HG03135 (cell line): ENCODE data around the gene GPC6.
"Not testable (repeated sequence)": the region's sequence is repeated elsewhere in the genome, so short reads cannot be mapped to it uniquely, and the experiment has no call there.

Source experiments
- ATAC-seq: cut with Tn5 transposase; IDR thresholded peaks from one replicate; pipeline ENCODE4 v1.9.1; 2021; ENCODE audit warnings: mild to moderate bottlenecking, moderate library complexity; ENCODE audit not compliant: unreplicated experiment

GPC6 gene

GRCh38 chr13:94181461-94182107 is 955.0 kb downstream of the GPC6 start:
- ATAC-seq: no peak

GRCh38 chr13:94182185-94182761 is 955.7 kb downstream of the GPC6 start:
- no peak for ATAC-seq

- ATAC-seq: no peak
Observed at GRCh38 chr13:94186470-94186869, 959.9 kb downstream of the GPC6 start.

- no peak for ATAC-seq
Observed at GRCh38 chr13:94188201-94188854, 961.7 kb downstream of the GPC6 start.

GRCh38 chr13:94192431-94192975 is 965.9 kb downstream of the GPC6 start:
- ATAC-seq: no peak

GRCh38 chr13:94195715-94196114 is 969.1 kb downstream of the GPC6 start:
- ATAC-seq: no peak

GRCh38 chr13:94196413-94196812 is 969.8 kb downstream of the GPC6 start:
- ATAC-seq: no peak

- no peak for ATAC-seq
Observed at GRCh38 chr13:94198681-94199080, 972.1 kb downstream of the GPC6 start.

GRCh38 chr13:94199135-94199534 is 972.5 kb downstream of the GPC6 start:
- ATAC-seq: no peak

GRCh38 chr13:94201022-94201421 is 974.4 kb downstream of the GPC6 start:
- no peak for ATAC-seq

GRCh38 chr13:94204163-94204562 is 977.6 kb downstream of the GPC6 start:
- ATAC-seq: no peak

GRCh38 chr13:94204946-94205345 is 978.3 kb downstream of the GPC6 start:
- ATAC-seq: no peak

- no peak for ATAC-seq
Observed at GRCh38 chr13:94205896-94206295, 979.3 kb downstream of the GPC6 start.

GRCh38 chr13:94209117-94209516 is 982.5 kb downstream of the GPC6 start:
- no peak for ATAC-seq

GRCh38 chr13:94209913-94210312 is 983.3 kb downstream of the GPC6 start:
- not testable (repeated sequence) for ATAC-seq

GRCh38 chr13:94210816-94211215 is 984.2 kb downstream of the GPC6 start:
- ATAC-seq: no peak

- no peak for ATAC-seq
Observed at GRCh38 chr13:94212196-94212595, 985.6 kb downstream of the GPC6 start.

- no peak for ATAC-seq
Observed at GRCh38 chr13:94214121-94214520, 987.5 kb downstream of the GPC6 start.

- no peak for ATAC-seq
Observed at GRCh38 chr13:94214975-94215374, 988.4 kb downstream of the GPC6 start.

GRCh38 chr13:94216476-94216875 is 989.9 kb downstream of the GPC6 start:
- no peak for ATAC-seq

GRCh38 chr13:94217370-94217769 is 990.8 kb downstream of the GPC6 start:
- ATAC-seq: no peak

GRCh38 chr13:94218537-94218936 is 991.9 kb downstream of the GPC6 start:
- ATAC-seq: no peak
